Measurements from ENCODE around the gene POLA2.
"Not testable (repeated sequence)": the region's sequence is repeated elsewhere in the genome, so short reads cannot be mapped to it uniquely, and the experiment has no call there.

The POLA2 gene

GRCh38 chr11:65241692-65242091 is 20.1 kb upstream of the POLA2 start:
- Histone ChIP-seq H3K27ac (ENCODE audit: low read depth, low read length) (no peak overlapping the region), H3K4me1 (ENCODE audit: control insufficient read depth in 5 of 5, insufficient read depth in 5 of 5, low read length in 5 of 5) (no peaks in the 10 kb centered on the region), H3K9me3 (ENCODE audit: control insufficient read depth in 5 of 5, low read length in 5 of 5) (peaks cover 0 to 2% (median 0%) of the 10 kb centered on the region in 5 donors), H3K36me3 (ENCODE audit: control insufficient read depth in 5 of 5, insufficient read depth in 5 of 5, low read length in 5 of 5) (no peaks in the 10 kb centered on the region), H3K4me3 (ENCODE audit: low read depth in 1 of 5, low read length in 5 of 5) (no peak overlapping the region), H3K9ac (ENCODE audit: low read length in 5 of 5) (no peak overlapping the region), H3K27me3 (ENCODE audit: control insufficient read depth in 5 of 5, insufficient read depth in 4 of 5, low read length in 5 of 5) (peaks cover 0 to 2% (median 0%) of the 10 kb centered on the region in 5 donors)

GRCh38 chr11:65242389-65242788 is 19.4 kb upstream of the POLA2 start:
- no peaks in the 10 kb centered on the region for H3K27me3 ChIP-seq (ENCODE audit: control insufficient read depth in 5 of 5, insufficient read depth in 4 of 5, low read length in 5 of 5)
- no peak overlapping the region for H3K9ac ChIP-seq (ENCODE audit: low read length in 5 of 5)
- H3K36me3 ChIP-seq (ENCODE audit: control insufficient read depth in 5 of 5, insufficient read depth in 5 of 5, low read length in 5 of 5): no peaks in the 10 kb centered on the region
- no peak overlapping the region for H3K4me3 ChIP-seq (ENCODE audit: low read depth in 1 of 5, low read length in 5 of 5)
- peaks cover 0 to 2% (median 0%) of the 10 kb centered on the region in 5 donors for H3K9me3 ChIP-seq (ENCODE audit: control insufficient read depth in 5 of 5, low read length in 5 of 5)
- H3K27ac ChIP-seq (ENCODE audit: low read depth, low read length): no peak overlapping the region
- H3K4me1 ChIP-seq (ENCODE audit: control insufficient read depth in 5 of 5, insufficient read depth in 5 of 5, low read length in 5 of 5): no peaks in the 10 kb centered on the region

DNA sequence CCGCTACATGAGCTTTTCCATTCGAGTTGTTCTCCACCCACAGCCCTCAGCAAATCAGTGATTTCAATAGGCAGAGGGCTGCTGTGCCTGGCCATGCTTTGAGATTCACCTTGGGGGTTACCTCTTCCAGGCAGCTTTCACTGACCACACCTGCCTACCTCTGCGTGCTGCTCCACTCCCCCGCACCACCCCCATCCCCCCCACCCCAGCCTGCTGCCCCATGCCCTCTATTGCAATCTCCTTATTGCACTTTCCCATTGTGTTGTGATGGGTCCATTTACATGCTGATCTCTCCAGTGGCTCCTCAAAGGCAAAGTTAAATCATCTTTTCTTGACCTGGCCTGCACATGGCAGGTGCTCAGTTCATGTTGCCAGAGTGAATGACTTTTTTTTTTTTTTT is 18.0 kb upstream of the POLA2 start:
- Histone ChIP-seq H3K36me3 (ENCODE audit: control insufficient read depth in 5 of 5, insufficient read depth in 5 of 5, low read length in 5 of 5) (no peaks in the 10 kb centered on the region), H3K9ac (ENCODE audit: low read length in 5 of 5) (no peak overlapping the region), H3K27me3 (ENCODE audit: control insufficient read depth in 5 of 5, insufficient read depth in 4 of 5, low read length in 5 of 5) (no peaks in the 10 kb centered on the region), H3K4me3 (ENCODE audit: low read depth in 1 of 5, low read length in 5 of 5) (no peak overlapping the region), H3K9me3 (ENCODE audit: control insufficient read depth in 5 of 5, low read length in 5 of 5) (peaks cover 0 to 2% (median 0%) of the 10 kb centered on the region in 5 donors), H3K4me1 (ENCODE audit: control insufficient read depth in 5 of 5, insufficient read depth in 5 of 5, low read length in 5 of 5) (no peaks in the 10 kb centered on the region), H3K27ac (ENCODE audit: low read depth, low read length) (no peak overlapping the region)

DNA sequence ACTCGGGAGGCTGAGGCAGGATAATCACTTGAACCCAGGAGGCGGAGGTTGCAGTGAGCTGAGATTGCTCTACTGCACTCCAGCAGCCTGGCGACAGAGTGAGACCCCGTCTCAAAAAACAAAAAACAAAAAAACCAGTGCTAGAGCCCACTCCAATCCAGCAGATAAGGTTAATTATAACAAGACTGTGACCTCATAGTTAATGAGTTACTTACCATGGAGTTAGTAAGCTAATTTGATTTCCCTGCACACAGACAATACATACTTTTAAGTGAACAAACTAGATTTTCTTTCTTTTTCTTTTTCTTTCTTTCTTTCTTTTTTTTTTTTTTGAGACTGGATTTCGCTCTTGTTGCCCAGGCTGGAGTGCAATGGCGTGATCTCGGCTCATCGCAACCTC is 16.7 kb upstream of the POLA2 start:
- H3K9me3 ChIP-seq (ENCODE audit: control insufficient read depth in 5 of 5, low read length in 5 of 5); H3K4me3 ChIP-seq (ENCODE audit: low read depth in 1 of 5, low read length in 5 of 5); H3K9ac ChIP-seq (ENCODE audit: low read length in 5 of 5); H3K27me3 ChIP-seq (ENCODE audit: control insufficient read depth in 5 of 5, insufficient read depth in 4 of 5, low read length in 5 of 5); H3K36me3 ChIP-seq (ENCODE audit: control insufficient read depth in 5 of 5, insufficient read depth in 5 of 5, low read length in 5 of 5); H3K4me1 ChIP-seq (ENCODE audit: control insufficient read depth in 5 of 5, insufficient read depth in 5 of 5, low read length in 5 of 5); H3K27ac ChIP-seq (ENCODE audit: low read depth, low read length): not testable (repeated sequence)

- no peak overlapping the region for H3K9ac ChIP-seq (ENCODE audit: low read length in 5 of 5)
- H3K4me3 ChIP-seq (ENCODE audit: low read depth in 1 of 5, low read length in 5 of 5): no peak overlapping the region
- H3K27me3 ChIP-seq (ENCODE audit: control insufficient read depth in 5 of 5, insufficient read depth in 4 of 5, low read length in 5 of 5): no peaks in the 10 kb centered on the region
- H3K36me3 ChIP-seq (ENCODE audit: control insufficient read depth in 5 of 5, insufficient read depth in 5 of 5, low read length in 5 of 5): no peaks in the 10 kb centered on the region
- no peak overlapping the region for H3K27ac ChIP-seq (ENCODE audit: low read depth, low read length)
- peaks cover 0 to 2% (median 0%) of the 10 kb centered on the region in 5 donors for H3K9me3 ChIP-seq (ENCODE audit: control insufficient read depth in 5 of 5, low read length in 5 of 5)
- H3K4me1 ChIP-seq (ENCODE audit: control insufficient read depth in 5 of 5, insufficient read depth in 5 of 5, low read length in 5 of 5): peaks cover 0 to 1% (median 0%) of the 10 kb centered on the region in 5 donors
Observed at GRCh38 chr11:65246506-65246905, 15.3 kb upstream of the POLA2 start.

GRCh38 chr11:65248184-65248710 is 13.5 kb upstream of the POLA2 start:
- not testable (repeated sequence) for H3K27me3 ChIP-seq (ENCODE audit: control insufficient read depth in 5 of 5, insufficient read depth in 4 of 5, low read length in 5 of 5); H3K36me3 ChIP-seq (ENCODE audit: control insufficient read depth in 5 of 5, insufficient read depth in 5 of 5, low read length in 5 of 5); H3K9ac ChIP-seq (ENCODE audit: low read length in 5 of 5); H3K4me3 ChIP-seq (ENCODE audit: low read depth in 1 of 5, low read length in 5 of 5); H3K4me1 ChIP-seq (ENCODE audit: control insufficient read depth in 5 of 5, insufficient read depth in 5 of 5, low read length in 5 of 5); H3K27ac ChIP-seq (ENCODE audit: low read depth, low read length); H3K9me3 ChIP-seq (ENCODE audit: control insufficient read depth in 5 of 5, low read length in 5 of 5)

DNA sequence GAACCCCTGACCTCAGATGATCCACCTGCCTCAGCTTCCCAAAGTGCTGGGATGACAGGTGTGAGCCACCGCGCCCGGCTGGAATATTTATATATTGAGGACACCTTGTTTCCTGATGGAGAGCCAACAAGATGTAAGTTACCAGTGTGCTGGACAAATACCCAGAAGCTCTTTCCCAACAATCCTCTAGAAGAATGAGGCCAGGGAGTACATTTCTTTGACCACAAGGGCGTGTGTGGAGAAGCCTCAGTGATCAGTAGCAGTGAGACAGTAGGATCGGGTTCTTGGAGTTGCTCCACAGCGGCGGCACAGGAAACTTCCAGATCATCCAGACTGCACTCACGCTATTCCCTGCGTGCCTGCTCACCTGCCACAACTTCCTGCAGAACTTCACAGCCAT is 10.3 kb upstream of the POLA2 start:
- Histone ChIP-seq H3K36me3 (ENCODE audit: control insufficient read depth in 5 of 5, insufficient read depth in 5 of 5, low read length in 5 of 5) (no peaks in the 10 kb centered on the region), H3K9me3 (ENCODE audit: control insufficient read depth in 5 of 5, low read length in 5 of 5) (no peaks in the 10 kb centered on the region), H3K4me3 (ENCODE audit: low read depth in 1 of 5, low read length in 5 of 5) (no peak overlapping the region), H3K9ac (ENCODE audit: low read length in 5 of 5) (no peak overlapping the region), H3K27me3 (ENCODE audit: control insufficient read depth in 5 of 5, insufficient read depth in 4 of 5, low read length in 5 of 5) (no peaks in the 10 kb centered on the region), H3K4me1 (ENCODE audit: control insufficient read depth in 5 of 5, insufficient read depth in 5 of 5, low read length in 5 of 5) (peaks cover 0 to 5% (median 0%) of the 10 kb centered on the region in 5 donors), H3K27ac (ENCODE audit: low read depth, low read length) (no peak overlapping the region)

DNA sequence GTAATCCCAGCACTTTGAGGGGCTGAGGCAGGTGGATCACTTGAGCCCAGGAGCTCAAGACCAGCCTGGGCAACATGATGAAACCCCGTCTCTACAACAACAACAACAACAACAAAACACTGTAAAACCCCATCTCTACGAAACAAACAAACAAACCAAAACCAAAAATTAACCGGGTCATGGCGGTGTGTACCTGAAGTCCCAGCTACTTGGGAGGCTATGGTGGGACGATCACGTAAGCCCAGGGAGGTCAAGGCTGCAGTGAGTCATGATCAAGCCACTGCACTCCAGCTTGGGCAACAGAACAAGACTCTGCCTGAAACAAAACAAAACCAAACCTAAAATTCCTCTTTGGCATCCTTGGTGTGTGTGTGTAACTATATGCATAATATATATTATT is 7.0 kb upstream of the POLA2 start:
- Histone ChIP-seq H3K27me3 (ENCODE audit: control insufficient read depth in 5 of 5, insufficient read depth in 4 of 5, low read length in 5 of 5) (no peaks in the 10 kb centered on the region), H3K4me3 (ENCODE audit: low read depth in 1 of 5, low read length in 5 of 5) (no peak overlapping the region), H3K36me3 (ENCODE audit: control insufficient read depth in 5 of 5, insufficient read depth in 5 of 5, low read length in 5 of 5) (no peaks in the 10 kb centered on the region), H3K9ac (ENCODE audit: low read length in 5 of 5) (no peak overlapping the region), H3K4me1 (ENCODE audit: control insufficient read depth in 5 of 5, insufficient read depth in 5 of 5, low read length in 5 of 5) (peaks cover 0 to 5% (median 0%) of the 10 kb centered on the region in 5 donors), H3K27ac (ENCODE audit: low read depth, low read length) (no peak overlapping the region), H3K9me3 (ENCODE audit: control insufficient read depth in 5 of 5, low read length in 5 of 5) (no peaks in the 10 kb centered on the region)

DNA sequence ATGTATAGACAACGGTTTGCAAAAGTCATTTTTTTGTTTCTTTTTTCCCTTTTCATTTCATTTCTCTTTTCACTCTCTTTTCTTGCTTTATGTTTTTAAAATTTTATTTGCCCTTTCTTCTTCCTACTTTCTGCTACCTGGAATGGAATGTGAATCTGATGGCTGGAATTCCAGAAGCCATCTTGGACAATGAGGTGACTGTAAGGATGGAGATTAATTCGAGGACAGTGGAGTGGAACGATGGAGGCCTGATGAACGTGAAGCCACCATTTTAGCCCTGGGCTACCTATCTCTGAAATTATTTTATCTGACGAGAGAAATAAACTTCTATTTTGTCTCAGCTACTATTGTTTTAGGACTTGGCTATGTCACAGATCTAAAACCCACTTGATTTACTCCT is 2.8 kb upstream of the POLA2 start:
- no peak overlapping the region for H3K4me3 ChIP-seq (ENCODE audit: low read depth in 1 of 5, low read length in 5 of 5)

GRCh38 chr11:65260302-65260701 is 1.5 kb upstream of the POLA2 start:
- Histone ChIP-seq H3K36me3 (ENCODE audit: control insufficient read depth in 5 of 5, insufficient read depth in 5 of 5, low read length in 5 of 5) (no peaks in the 10 kb centered on the region), H3K9me3 (ENCODE audit: control insufficient read depth in 5 of 5, low read length in 5 of 5) (no peaks in the 10 kb centered on the region), H3K4me1 (ENCODE audit: control insufficient read depth in 5 of 5, insufficient read depth in 5 of 5, low read length in 5 of 5) (peaks cover 8 to 21% (median 17%) of the 10 kb centered on the region in 5 donors)

More for the DNA sequence above, 2.8 kb upstream of the POLA2 start:
- Histone ChIP-seq H3K36me3 (ENCODE audit: control insufficient read depth in 5 of 5, insufficient read depth in 5 of 5, low read length in 5 of 5) (no peaks in the 10 kb centered on the region), H3K9me3 (ENCODE audit: control insufficient read depth in 5 of 5, low read length in 5 of 5) (no peaks in the 10 kb centered on the region), H3K27me3 (ENCODE audit: control insufficient read depth in 5 of 5, insufficient read depth in 4 of 5, low read length in 5 of 5) (no peaks in the 10 kb centered on the region), H3K27ac (ENCODE audit: low read depth, low read length) (no peak overlapping the region), H3K9ac (ENCODE audit: low read length in 5 of 5) (no peak overlapping the region), H3K4me1 (ENCODE audit: control insufficient read depth in 5 of 5, insufficient read depth in 5 of 5, low read length in 5 of 5) (peaks cover 8 to 21% (median 17%) of the 10 kb centered on the region in 5 donors)

More at GRCh38 chr11:65260302-65260701, 1.5 kb upstream of the POLA2 start:
- H3K27me3 ChIP-seq (ENCODE audit: control insufficient read depth in 5 of 5, insufficient read depth in 4 of 5, low read length in 5 of 5): no peaks in the 10 kb centered on the region
- H3K9ac ChIP-seq (ENCODE audit: low read length in 5 of 5): no peak overlapping the region
- no peak overlapping the region for H3K4me3 ChIP-seq (ENCODE audit: low read depth in 1 of 5, low read length in 5 of 5)
- no peak overlapping the region for H3K27ac ChIP-seq (ENCODE audit: low read depth, low read length)

Measured in subcutaneous abdominal adipose tissue (tissue), 5 donors.